ENCODE data around the gene KIF2A. TPM values are rescaled to one million over a fixed set of nuclear protein-coding genes. Genes with fewer than 3 reads are reported as not detected.

Gene KIF2A
- total and polyA plus RNA-seq, 2 of the 4 experiments (the other 2 are of a cell fraction): 23.6 to 37.3 TPM

DNA sequence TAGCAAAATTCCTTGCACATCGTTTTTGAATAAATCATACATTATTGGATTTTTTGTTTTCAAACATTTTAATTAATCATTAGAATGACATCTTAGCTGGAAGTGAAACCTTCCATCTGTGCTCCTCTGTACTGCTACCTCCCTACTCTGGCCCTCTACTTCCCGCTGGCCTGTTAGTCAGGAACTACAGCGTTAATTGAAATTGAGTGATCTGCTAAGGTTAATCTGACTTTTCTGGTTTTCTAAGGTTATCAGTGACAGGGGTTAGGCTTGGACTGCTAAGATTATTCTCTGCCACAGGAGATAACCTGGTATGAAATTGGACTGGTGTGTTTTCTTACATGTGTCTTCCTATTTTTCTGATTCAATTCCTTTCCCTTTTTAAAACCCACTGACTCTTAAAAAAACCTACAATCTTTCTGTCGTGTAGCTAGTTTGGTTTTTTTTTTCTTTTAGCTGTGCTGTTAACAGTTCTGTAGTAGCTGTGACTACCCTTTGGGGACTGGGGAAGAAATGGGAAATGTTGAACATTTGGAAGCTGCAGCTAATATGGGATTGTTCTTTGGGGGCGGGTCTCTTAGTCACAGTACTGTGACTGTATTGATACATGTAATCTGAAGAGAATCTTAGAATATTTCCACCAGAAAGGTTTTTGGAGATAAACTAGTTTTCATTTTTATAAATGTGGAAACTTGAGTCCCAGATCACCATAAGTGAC lies 4.6 kb downstream of the KIF2A start:
- peaks cover 4% of the 10 kb centered on the region; the same call in 1 of the 2 replicates for H3K4me1 ChIP-seq (ENCODE audit: control insufficient read depth, insufficient read depth, low read length)
- BruUV-seq (replicated peaks): no TSS peak
- dilution Hi-C loops (cut with HindIII; ENCODE audit: low sequenced_read_pairs, unreplicated experiment) (no loop called here), intact Hi-C loops (cut with micrococcal nuclease) (no loop called here), in situ Hi-C loops (cut with MboI; ENCODE audit: low sequenced_read_pairs) (loop anchor here (5.0 kb wide), 1 partner anchor 87 kb away; no protein-coding TSS in a partner anchor)
- no peak overlapping the region for H2BK15ac ChIP-seq (ENCODE audit: low read depth, low read length)
- ATAC-seq (ENCODE audit: low read depth) (no peak), DNase-seq (no peak)
- H3K56ac ChIP-seq (ENCODE audit: extremely low read depth, insufficient read depth, low read length): no peak overlapping the region
- peaks cover 67% of the 10 kb centered on the region for H4K20me1 ChIP-seq (ENCODE audit: insufficient read depth, low read length)
- H3K9me1 ChIP-seq (ENCODE audit: insufficient read depth, low read length): peaks cover 7% of the 10 kb centered on the region
- H3K14ac ChIP-seq (replicated peaks; ENCODE audit: low read depth, low read length): no peak overlapping the region
- no peak overlapping the region for H2AK9ac ChIP-seq (replicated peaks; ENCODE audit: low read depth, low read length, poor library complexity)
- H3K36me3 ChIP-seq (ENCODE audit: control insufficient read depth, insufficient read depth, low read length): no peaks in the 10 kb centered on the region; the same call in 1 of the 2 replicates
- no peak overlapping the region for H4K91ac ChIP-seq (ENCODE audit: insufficient read depth, low read depth, low read length)
- TF ChIP-seq, protein P1, sequence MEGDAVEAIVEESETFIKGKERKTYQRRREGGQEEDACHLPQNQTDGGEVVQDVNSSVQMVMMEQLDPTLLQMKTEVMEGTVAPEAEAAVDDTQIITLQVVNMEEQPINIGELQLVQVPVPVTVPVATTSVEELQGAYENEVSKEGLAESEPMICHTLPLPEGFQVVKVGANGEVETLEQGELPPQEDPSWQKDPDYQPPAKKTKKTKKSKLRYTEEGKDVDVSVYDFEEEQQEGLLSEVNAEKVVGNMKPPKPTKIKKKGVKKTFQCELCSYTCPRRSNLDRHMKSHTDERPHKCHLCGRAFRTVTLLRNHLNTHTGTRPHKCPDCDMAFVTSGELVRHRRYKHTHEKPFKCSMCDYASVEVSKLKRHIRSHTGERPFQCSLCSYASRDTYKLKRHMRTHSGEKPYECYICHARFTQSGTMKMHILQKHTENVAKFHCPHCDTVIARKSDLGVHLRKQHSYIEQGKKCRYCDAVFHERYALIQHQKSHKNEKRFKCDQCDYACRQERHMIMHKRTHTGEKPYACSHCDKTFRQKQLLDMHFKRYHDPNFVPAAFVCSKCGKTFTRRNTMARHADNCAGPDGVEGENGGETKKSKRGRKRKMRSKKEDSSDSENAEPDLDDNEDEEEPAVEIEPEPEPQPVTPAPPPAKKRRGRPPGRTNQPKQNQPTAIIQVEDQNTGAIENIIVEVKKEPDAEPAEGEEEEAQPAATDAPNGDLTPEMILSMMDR (conservative IDR thresholded peaks at IDR 0.05; ENCODE audit: low read depth, low read length): no peak
- no peak overlapping the region for H4K8ac ChIP-seq (ENCODE audit: low read depth in 2 of 2, low read length in 2 of 2)
- ChIA-PET POLR2A (ENCODE audit: unreplicated experiment) (no interaction called here), CTCF (no interaction called here)
- H2AK5ac ChIP-seq (ENCODE audit: low read depth, low read length): no peak overlapping the region
- H3K79me1 ChIP-seq (ENCODE audit: low read depth in 1 of 2, low read length in 2 of 2): peaks cover 0 to 59% of the 10 kb centered on the region in 2 experiments; a peak in 2 of 4 replicates
- H2AFZ ChIP-seq (replicated peaks; ENCODE audit: low read length, poor library complexity): no peak overlapping the region
- no peak overlapping the region for H3K4ac ChIP-seq (ENCODE audit: low read depth, low read length)
- H3K9me3 ChIP-seq (ENCODE audit: control insufficient read depth, insufficient read depth, low read length): no peaks in the 10 kb centered on the region
- no CpG with 5 or more reads among the region's 5 CpGs for WGBS, 2 experiments (ENCODE audit: extremely low coverage in 2 of 2, insufficient read length in 1 of 2)
- H3K18ac ChIP-seq (ENCODE audit: low read depth, low read length): no peak overlapping the region
- no peak overlapping the region for H3K4me2 ChIP-seq (ENCODE audit: low read depth, low read length)
- no peak overlapping the region for H3K27ac ChIP-seq (ENCODE audit: insufficient read depth, low read length)
- H3K27me3 ChIP-seq (ENCODE audit: control insufficient read depth, insufficient read depth, low read length): no peaks in the 10 kb centered on the region
- no peak overlapping the region for H2BK5ac ChIP-seq (ENCODE audit: low read depth, low read length, poor library complexity, severe bottlenecking)
- no peak overlapping the region for H3K9ac ChIP-seq (ENCODE audit: low read depth, low read length)
- no peak overlapping the region for H4K5ac ChIP-seq (ENCODE audit: low read depth, low read length)
- H3K4me3 ChIP-seq (ENCODE audit: insufficient read depth, low read depth, low read length): no peak overlapping the region
- no peak overlapping the region for H3K23ac ChIP-seq (ENCODE audit: low read depth, low read length)
- H2BK120ac ChIP-seq (ENCODE audit: low read depth, low read length): no peak overlapping the region
- no peak overlapping the region for H2BK20ac ChIP-seq (ENCODE audit: low read depth, low read length)

Measured in IMR-90 (cell line).